Tibial nerve (tissue), 4 donors: Measurements from ENCODE around the gene RCOR1. TPM values are rescaled to one million over a fixed set of nuclear protein-coding genes. Genes with fewer than 3 reads are reported as not detected.
A peak's percentile ranks its signal among the peaks of the same experiment; 100 is the strongest.

ENCODE experiments used
- DNase-seq, 2 donors: peaks; one replicate each; pipeline ENCODE4 v3.0.0-alpha.2; 2019; ENCODE audit warnings: low spot score in 2 of 2
- H3K27ac ChIP-seq, 4 donors: fragments of 200-600 bp; sonication (generic) in 3 of 4; one replicate each; pipeline ENCODE4 v1.5.1; 2017 to 2019; ENCODE audit warnings: mild to moderate bottlenecking in 1 of 4
- H3K27me3 ChIP-seq, 2 donors: fragments of 200-600 bp; sonication (generic) in 1 of 2; one replicate each; pipeline versions ENCODE4 v1.5.1 to v1.6.0; 2017 to 2019
- H3K36me3 ChIP-seq, 3 donors: fragments of 200-600 bp; sonication (generic); one replicate each; pipeline ENCODE4 v1.5.1; 2018 to 2019
- H3K4me1 ChIP-seq, 4 donors: fragments of 200-600 bp; sonication (generic) in 3 of 4; one replicate each; pipeline ENCODE4 v1.5.1; 2017 to 2019
- H3K4me3 ChIP-seq, 4 donors: fragments of 200-600 bp; sonication (generic) in 3 of 4; one replicate each; pipeline ENCODE4 v1.5.1; 2017 to 2019; ENCODE audit warnings: mild to moderate bottlenecking in 1 of 4, moderate library complexity in 1 of 4
- H3K9me3 ChIP-seq, 4 donors: fragments of 200-600 bp; sonication (generic) in 3 of 4; one replicate each; pipeline ENCODE4 v1.5.1; 2017 to 2019
- CTCF ChIP-seq, 5 experiments: fragments of 200-600 bp in 3 of 5; fragments of 450-650 bp in 2 of 5; sonication (generic) in 3 of 5; IDR thresholded peaks; one replicate each; pipeline ENCODE4 v1.5.1; 2016 to 2019; ENCODE audit warnings: antibody characterized with exemption in 5 of 5, mild to moderate bottlenecking in 3 of 5, moderate library complexity in 2 of 5
- EP300 ChIP-seq, 2 donors: sonication (generic); formaldehyde crosslinking; IDR thresholded peaks; one replicate each; pipeline ENCODE4 v1.6.1; 2017; ENCODE audit warnings: antibody characterized with exemption in 2 of 2, mild to moderate bottlenecking in 1 of 2
- POLR2A ChIP-seq, 2 donors: fragments of 450-650 bp; IDR thresholded peaks; one replicate each; pipeline ENCODE4 v1.6.1; 2017; ENCODE audit warnings: antibody characterized with exemption in 2 of 2, mild to moderate bottlenecking in 2 of 2, moderate library complexity in 2 of 2
- WGBS, 2 donors: methylation state at CpG; one replicate each; pipeline ENCODE4 v1.1.5; 2018; 5-methylcytosine and 5-hydroxymethylcytosine counted together
- total RNA-seq, 4 donors: library from RNA; depleted of rRNA; stranded (reverse); fragments of >200 nt; gene quantifications; one replicate each; pipeline ENCODE4 v1.1.0, GENCODE V29; 2016

RCOR1 gene
- total RNA-seq, 4 donors from 2014 or later = 6.3 to 12.8 (median 10.0) TPM

DNA sequence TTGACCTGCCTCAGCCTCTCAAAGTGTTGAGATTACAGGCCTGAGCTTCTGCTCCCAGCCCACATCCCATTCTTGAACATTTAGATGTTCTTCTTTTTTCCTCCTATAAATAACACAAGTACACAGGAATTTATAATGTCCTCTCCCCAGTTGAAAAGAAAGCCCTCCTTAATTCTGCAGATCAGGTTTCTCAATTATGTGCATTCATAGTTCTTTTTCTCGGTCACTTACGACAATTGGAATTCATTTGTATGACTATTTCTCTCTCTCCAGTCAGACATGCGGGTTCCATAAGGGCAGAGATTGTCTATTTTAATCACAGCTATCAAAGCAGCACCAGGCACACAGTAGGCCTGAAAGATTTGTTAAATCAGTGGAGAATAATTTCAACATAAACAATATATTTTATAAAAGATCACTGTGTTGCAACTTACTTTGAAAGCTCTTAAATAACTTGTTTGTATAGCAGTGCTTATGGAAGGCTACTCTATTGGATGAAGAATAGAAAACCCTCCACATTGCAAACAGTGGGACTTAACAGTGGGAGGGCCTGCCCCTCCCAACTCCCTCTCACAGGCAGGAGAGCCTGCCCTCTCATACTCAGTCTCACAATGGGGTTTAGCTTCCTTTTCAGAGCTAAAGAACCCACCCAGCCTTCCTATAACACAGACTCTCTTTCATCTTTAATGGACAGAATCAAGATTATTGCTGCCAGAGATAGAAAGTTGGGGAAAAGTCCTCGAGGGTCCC lies 100.7 kb downstream of the RCOR1 start:
- no peaks in the 10 kb centered on the region for H3K36me3 ChIP-seq
- H3K9me3 ChIP-seq = no peaks in the 10 kb centered on the region
- no peak for TF ChIP-seq POLR2A (IDR thresholded peaks at IDR 0.05)
- TF ChIP-seq CTCF (IDR thresholded peaks at IDR 0.05) = no peak
- no peak for TF ChIP-seq EP300 (IDR thresholded peaks at IDR 0.05)
- 39 to 45% methylated on average over 4 of the region's 4 CpGs for WGBS, 2 donors
- peak overlapping the region in 2 of 4 donors; percentile 6 to 25 for H3K27ac ChIP-seq
- H3K4me3 ChIP-seq = no peak overlapping the region
- H3K27me3 ChIP-seq = no peaks in the 10 kb centered on the region
- DNase-seq = no peak
- H3K4me1 ChIP-seq = peaks cover 0 to 46% (median 8%) of the 10 kb centered on the region in 4 donors

DNA sequence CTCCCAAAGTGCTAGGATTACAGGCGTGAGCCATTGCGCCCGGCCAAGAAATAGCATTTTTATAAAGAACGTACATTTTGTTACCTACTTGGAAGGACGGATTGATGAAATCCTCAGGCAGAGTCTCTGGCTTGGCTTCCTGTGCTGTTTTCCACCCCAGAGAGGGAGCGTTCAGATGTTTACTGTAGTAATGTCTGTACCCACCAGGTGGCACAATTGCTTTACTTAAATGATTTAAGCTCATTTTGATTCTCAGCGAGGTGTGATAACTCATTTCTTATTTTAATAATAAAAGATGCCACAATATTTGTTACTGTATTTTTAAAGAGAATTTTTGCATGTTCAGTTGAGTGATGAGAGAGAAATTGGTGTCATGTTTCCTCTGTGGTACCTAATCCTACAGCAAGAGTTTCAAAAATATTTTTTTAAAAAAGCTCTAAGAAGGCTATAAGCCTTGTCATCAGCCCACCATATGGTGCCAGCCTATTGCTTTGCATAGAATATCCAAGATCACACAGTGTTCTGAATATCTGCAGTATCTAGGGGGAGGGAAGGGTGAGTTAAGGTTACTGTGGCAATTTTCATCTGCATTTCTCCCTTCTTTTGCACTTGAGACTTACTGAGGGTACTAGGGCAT lies 102.2 kb downstream of the RCOR1 start:
- peaks cover 0 to 46% (median 8%) of the 10 kb centered on the region in 4 donors for H3K4me1 ChIP-seq
- no peaks in the 10 kb centered on the region for H3K9me3 ChIP-seq
- H3K27me3 ChIP-seq = no peaks in the 10 kb centered on the region
- no peak overlapping the region for H3K4me3 ChIP-seq
- peak overlapping the region in 2 of 4 donors; percentile 6 to 31 for H3K27ac ChIP-seq
- TF ChIP-seq CTCF (IDR thresholded peaks at IDR 0.05) (peak; percentile 54 to 80 (median 62)), POLR2A (IDR thresholded peaks at IDR 0.05) (no peak)
- H3K36me3 ChIP-seq = no peaks in the 10 kb centered on the region
- peak; percentile 47 to 93 for DNase-seq
- WGBS, 2 donors = 15 to 17% methylated on average over 7 of the region's 7 CpGs

- Histone ChIP-seq H3K36me3 (no peaks in the 10 kb centered on the region), H3K27ac (no peak overlapping the region), H3K4me3 (no peak overlapping the region), H3K27me3 (no peaks in the 10 kb centered on the region), H3K4me1 (peaks cover 0 to 46% (median 8%) of the 10 kb centered on the region in 4 donors), H3K9me3 (no peaks in the 10 kb centered on the region)
- WGBS, 2 donors = 68 to 70% methylated on average over 3 of the region's 3 CpGs
- DNase-seq = no peak
- TF ChIP-seq EP300 (IDR thresholded peaks at IDR 0.05) (no peak), CTCF (IDR thresholded peaks at IDR 0.05) (no peak), POLR2A (IDR thresholded peaks at IDR 0.05) (no peak)
These were observed 102.7 kb downstream of the RCOR1 start for GRCh38 chr14:102695167-102695555.

GRCh38 chr14:102696332-102696731 lies 103.9 kb downstream of the RCOR1 start:
- no peak for TF ChIP-seq EP300 (IDR thresholded peaks at IDR 0.05)
- TF ChIP-seq POLR2A (IDR thresholded peaks at IDR 0.05) = no peak
- TF ChIP-seq CTCF (IDR thresholded peaks at IDR 0.05) = no peak
- peaks cover 0 to 40% (median 8%) of the 10 kb centered on the region in 4 donors for H3K4me1 ChIP-seq

GRCh38 chr14:102696856-102697495 lies 104.5 kb downstream of the RCOR1 start:
- peaks cover 0 to 10% (median 0%) of the 10 kb centered on the region in 3 donors for H3K36me3 ChIP-seq
- no peak overlapping the region for H3K27ac ChIP-seq
- no peaks in the 10 kb centered on the region for H3K9me3 ChIP-seq
- TF ChIP-seq EP300 (IDR thresholded peaks at IDR 0.05) (no peak), POLR2A (IDR thresholded peaks at IDR 0.05) (no peak), CTCF (IDR thresholded peaks at IDR 0.05) (no peak)
- H3K4me1 ChIP-seq = peaks cover 0 to 40% (median 8%) of the 10 kb centered on the region in 4 donors
- no peaks in the 10 kb centered on the region for H3K27me3 ChIP-seq
- 48 to 49% methylated on average over 3 of the region's 3 CpGs for WGBS, 2 donors
- no peak overlapping the region for H3K4me3 ChIP-seq
- no peak for DNase-seq

More at GRCh38 chr14:102696332-102696731, 103.9 kb downstream of the RCOR1 start:
- Histone ChIP-seq H3K4me3 (no peak overlapping the region), H3K27ac (no peak overlapping the region), H3K36me3 (peaks cover 0 to 3% (median 0%) of the 10 kb centered on the region in 3 donors), H3K9me3 (no peaks in the 10 kb centered on the region), H3K27me3 (no peaks in the 10 kb centered on the region)
- DNase-seq = no peak
- 76 to 79% methylated on average over 8 of the region's 8 CpGs for WGBS, 2 donors
